A549 treated with DMSO at 1 μM for 4 hours (cell line): Measurements from ENCODE around the gene MRPL54. TPM values are rescaled to one million over a fixed set of nuclear protein-coding genes. Genes with fewer than 3 reads are reported as not detected.

ENCODE experiments used
- total RNA-seq: library from RNA; stranded (reverse); fragments of 200-300 nt; extraction: Qiagen RNA extraction; gene quantifications from 5 replicates; pipeline ENCODE4 v1.2.3, GENCODE V29; 2022; ENCODE audit warnings: low read depth

MRPL54 gene
- total RNA-seq: 61.7 to 79.2 TPM (median 66.2 TPM) in 5 replicates

DNA sequence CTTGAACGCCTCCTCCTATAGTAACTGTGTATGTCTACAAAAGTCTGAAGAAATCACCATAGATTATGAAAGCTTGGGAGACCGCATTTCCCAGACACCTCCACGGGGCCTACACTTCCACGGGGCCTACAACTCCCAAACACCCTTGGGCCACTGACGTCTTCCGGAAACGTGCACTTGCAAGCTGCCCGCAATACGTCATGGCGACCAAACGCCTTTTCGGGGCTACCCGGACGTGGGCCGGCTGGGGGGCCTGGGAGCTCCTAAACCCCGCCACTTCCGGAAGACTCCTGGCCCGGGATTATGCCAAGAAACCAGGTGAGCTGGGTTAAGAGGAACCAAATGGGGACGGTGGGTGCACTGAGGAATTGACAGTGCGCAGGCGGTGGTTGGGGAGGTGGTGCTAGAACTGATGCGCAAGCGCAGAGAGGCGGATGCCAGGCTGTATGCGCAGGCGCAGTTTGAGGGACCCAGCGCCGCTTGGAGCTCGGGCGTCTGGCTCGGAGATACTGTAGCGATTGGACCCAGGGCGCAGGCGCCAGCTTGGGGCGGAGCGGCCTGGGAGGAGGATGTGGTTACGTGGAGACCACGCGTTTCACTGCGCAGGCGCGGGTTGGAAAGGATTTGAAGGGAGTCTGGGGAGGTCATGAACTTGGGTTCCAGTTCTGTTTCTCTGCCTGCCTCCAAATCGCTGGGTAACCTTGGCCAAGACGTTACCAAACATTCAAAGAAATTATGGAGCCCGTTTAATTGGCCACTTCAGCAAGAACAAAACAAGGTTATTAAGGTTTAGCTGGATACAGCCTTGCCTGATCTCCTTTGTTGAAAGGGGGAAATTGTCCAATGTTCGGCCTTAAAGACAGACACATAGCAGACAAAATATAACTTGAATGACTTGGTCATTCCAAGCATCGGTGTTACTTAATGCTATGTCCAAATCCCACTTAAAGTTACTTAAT lies at the start of gene MRPL54:
Gene MRPL54 (plus strand): TSS at position 182 of the 959 bp plus-strand sequence. CDS start 19 bp downstream, at position 201.

DNA sequence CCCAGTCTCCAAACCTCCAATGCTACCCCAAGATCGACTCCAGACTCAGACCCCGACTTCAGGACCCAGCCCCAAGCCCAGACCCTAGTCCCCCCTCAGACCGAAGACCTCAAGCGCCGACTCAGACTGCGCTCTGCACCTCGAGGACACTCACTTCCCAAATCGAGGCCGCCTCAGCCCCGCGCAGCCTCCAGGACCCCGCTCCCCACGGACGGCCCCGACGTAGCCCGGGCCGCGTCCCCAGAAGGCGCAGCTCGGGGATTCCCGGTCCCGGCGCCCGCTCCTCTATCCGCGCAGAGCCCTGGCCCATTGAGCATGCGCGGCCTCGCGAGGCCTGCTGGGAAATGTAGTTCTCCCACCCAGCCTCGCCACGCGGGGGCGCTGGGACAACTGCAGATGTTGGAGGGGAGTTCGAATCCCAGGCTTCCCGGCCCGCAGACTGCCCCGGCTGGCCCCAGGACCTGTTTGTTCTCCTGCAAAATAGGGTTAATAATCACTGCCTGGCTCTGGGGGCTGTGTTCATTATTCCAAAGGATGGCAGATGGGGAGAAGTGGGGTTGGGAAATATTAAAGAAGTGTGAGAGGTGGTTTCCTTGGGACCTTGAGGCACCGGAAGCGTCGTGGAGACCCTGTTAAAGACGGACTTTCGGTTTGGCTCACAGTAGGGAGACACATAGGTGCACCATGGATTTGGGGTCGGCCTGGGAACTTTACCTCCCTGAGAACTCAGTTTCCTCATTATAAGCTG lies 926 bp upstream of the MRPL54 start, which contains the start of gene APBA3:
Gene APBA3 (minus strand): TSS at position 311 of the 748 bp plus-strand sequence. CDS start 1,428 bp downstream, outside the sequence.

DNA sequence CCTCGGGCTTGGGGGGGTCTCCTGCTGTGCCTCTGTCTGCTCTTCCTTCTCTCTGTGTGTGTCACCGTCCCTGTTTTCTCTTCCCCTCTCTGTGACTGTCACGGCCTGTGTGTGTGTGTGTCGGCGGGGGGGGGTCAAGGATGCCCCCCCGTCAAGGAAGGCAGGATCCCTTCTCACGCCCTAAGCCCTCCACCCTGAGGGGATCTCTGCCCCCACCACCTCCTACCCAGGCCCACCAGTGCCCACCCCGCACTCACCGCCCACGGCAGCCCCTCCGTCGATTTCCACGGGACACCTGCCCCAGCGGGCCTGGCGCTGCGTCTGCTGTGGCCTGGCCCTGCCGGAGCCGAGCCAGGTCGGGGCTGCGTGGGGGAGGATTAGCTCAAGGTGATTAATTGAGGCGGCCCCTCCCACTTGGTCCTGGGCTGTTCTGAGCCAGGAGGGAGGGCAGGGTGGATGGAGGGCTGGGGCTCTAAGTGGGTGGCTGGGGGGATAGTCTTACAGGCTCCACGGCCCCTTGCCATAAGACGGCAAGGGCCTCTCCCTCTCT lies 9.5 kb downstream of the MRPL54 start, which contains the start of gene RAX2:
Gene RAX2 (minus strand): TSS at position 323 of the 550 bp plus-strand sequence. CDS start 486 bp downstream, outside the sequence.

DNA sequence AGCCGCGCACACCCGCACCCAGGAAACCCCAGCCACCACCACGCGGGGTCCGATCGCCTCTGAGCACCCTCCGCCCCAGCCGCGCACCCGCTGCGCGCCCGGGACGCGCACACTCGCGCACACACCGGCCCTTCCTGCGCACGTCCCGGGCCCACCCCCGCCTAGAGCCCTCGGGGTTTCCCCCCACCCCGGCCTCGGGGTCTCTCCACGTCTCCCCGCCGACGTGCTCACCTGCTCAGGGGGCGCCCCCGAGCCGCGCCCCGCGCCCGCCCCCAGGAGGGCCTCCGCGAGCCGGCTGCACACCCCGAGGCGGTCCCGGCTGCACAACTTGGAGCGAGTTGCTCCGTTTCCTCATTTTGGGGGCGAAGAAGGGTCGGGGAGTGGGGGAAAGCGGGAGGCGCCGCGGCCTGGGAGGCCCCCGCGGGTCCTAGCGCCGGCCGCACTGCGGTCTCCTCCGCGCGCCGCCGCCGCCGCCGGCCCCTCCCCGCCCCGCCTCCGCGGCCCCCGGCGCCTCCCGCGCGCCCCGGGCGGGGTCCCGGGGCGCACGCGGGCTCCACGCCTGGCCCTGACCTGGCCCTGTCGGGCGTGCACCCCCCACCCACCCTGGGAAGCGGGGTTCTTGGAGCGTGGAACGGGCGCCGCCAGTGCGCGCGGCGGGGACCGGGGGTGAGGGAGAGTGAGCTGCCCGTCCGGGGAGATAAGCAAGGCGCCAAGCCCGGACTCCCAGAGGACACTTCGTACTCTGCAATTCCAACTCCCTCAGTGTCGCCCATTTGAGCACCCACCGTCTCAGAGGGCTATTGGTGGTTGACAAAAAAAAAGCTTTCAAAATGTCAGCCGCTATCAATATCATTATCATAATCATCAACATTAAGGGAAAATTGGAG lies 23.7 kb downstream of the MRPL54 start, which contains the start of gene MATK:
Gene MATK (minus strand): TSS at position 444 of the 887 bp plus-strand sequence. CDS start 1,246 bp downstream, outside the sequence.

Other genes with a start within 250 kb of the MRPL54 start
- 0.16 TPM in 1 of 5 replicates, not detected in the others for gene TEKTIP1, start 223.5 kb upstream of the MRPL54 start, total RNA-seq
- gene MFSD12, start 205.1 kb upstream of the MRPL54 start, total RNA-seq: 137 to 186 TPM (median 169 TPM) in 5 replicates
- 42.1 to 71.9 TPM (median 58.4 TPM) in 5 replicates for gene HMG20B, start 189.7 kb upstream of the MRPL54 start, total RNA-seq
- gene GIPC3, start 177.2 kb upstream of the MRPL54 start, total RNA-seq: 0.19 to 0.33 TPM (median 0.25 TPM) in 5 replicates
- 0.59 to 1.1 TPM (median 0.65 TPM) in 5 replicates for gene TBXA2R, start 155.8 kb upstream of the MRPL54 start, total RNA-seq
- gene CACTIN, start 135.9 kb upstream of the MRPL54 start, total RNA-seq: 12.2 to 20.1 TPM (median 18.8 TPM) in 5 replicates
- 7.4 to 14.1 TPM (median 11.5 TPM) in 5 replicates for gene PIP5K1C, start 62.2 kb upstream of the MRPL54 start, total RNA-seq
- 0.38 to 0.73 TPM (median 0.53 TPM) in 5 replicates for gene TJP3, start 54.3 kb upstream of the MRPL54 start, total RNA-seq
- 9.3 to 15.0 TPM (median 13.3 TPM) in 5 replicates for gene APBA3, start 990 bp upstream of the MRPL54 start, total RNA-seq
- not detected in 5 replicates for gene RAX2, start 9.5 kb downstream of the MRPL54 start, total RNA-seq
- gene MATK, start 23.7 kb downstream of the MRPL54 start, total RNA-seq: 0.82 to 1.9 TPM (median 1.1 TPM) in 5 replicates
- 0.16 to 0.31 TPM (median 0.30 TPM) in 3 of 5 replicates, not detected in the others for gene ZFR2, start 106.4 kb downstream of the MRPL54 start, total RNA-seq
- 0.09 to 0.24 TPM (median 0.18 TPM) in 5 replicates for gene ATCAY, start 118.0 kb downstream of the MRPL54 start, total RNA-seq
- gene NMRK2, start 170.4 kb downstream of the MRPL54 start, total RNA-seq: not detected in 5 replicates
- gene DAPK3, start 208.4 kb downstream of the MRPL54 start, total RNA-seq: 42.8 to 52.6 TPM (median 47.8 TPM) in 5 replicates
- gene EEF2, start 222.8 kb downstream of the MRPL54 start, total RNA-seq: 976 to 1,139 TPM (median 1,107 TPM) in 5 replicates
- 12.5 to 18.9 TPM (median 17.4 TPM) in 5 replicates for gene PIAS4, start 245.1 kb downstream of the MRPL54 start, total RNA-seq